Calu3 (cell line): ENCODE measurements around the gene CACNA1G. TPM values are rescaled to one million over a fixed set of nuclear protein-coding genes. Genes with fewer than 3 reads are reported as not detected.

Experiments used
- BruUV-seq: library from RNA; stranded (reverse); fragments of 400-500 nt; replicated peaks from 2 replicates; lab custom pipeline; 2021; lab: Mats Ljungman, UMichigan
- CTCF ChIA-PET: fragments of 300-600 bp; sonication (Branson Sonifier 250); formaldehyde crosslinking; loops from one replicate; lab custom pipeline; 2022; ENCODE audit warnings: antibody characterized with exemption; lab: Charles Lee
- DNase-seq: peaks from one replicate; pipeline ENCODE4 v3.0.0; 2022
- H3K27ac Mint-ChIP-seq: one replicate; pipeline ENCODE4 v1.8.0; 2022; ENCODE audit warnings: mixed read lengths; ENCODE audit not compliant: unreplicated experiment
- H3K27me3 Mint-ChIP-seq: one replicate; pipeline ENCODE4 v1.8.0; 2022; ENCODE audit warnings: mixed read lengths; ENCODE audit not compliant: unreplicated experiment
- H3K36me3 Mint-ChIP-seq: one replicate; pipeline ENCODE4 v1.8.0; 2022; ENCODE audit warnings: mild to moderate bottlenecking, moderate library complexity, mixed read lengths; ENCODE audit not compliant: insufficient read depth, unreplicated experiment
- H3K4me1 Mint-ChIP-seq: one replicate; pipeline ENCODE4 v1.8.0; 2022; ENCODE audit warnings: mild to moderate bottlenecking, low read depth, mixed read lengths; ENCODE audit not compliant: unreplicated experiment
- H3K4me3 Mint-ChIP-seq: one replicate; pipeline ENCODE4 v1.8.0; 2022; ENCODE audit warnings: mild to moderate bottlenecking, low read depth, moderate library complexity, mixed read lengths; ENCODE audit not compliant: unreplicated experiment
- H3K9me3 Mint-ChIP-seq: one replicate; pipeline ENCODE4 v1.8.0; 2022; ENCODE audit warnings: low read depth, mixed read lengths; ENCODE audit not compliant: unreplicated experiment
- intact Hi-C: fragments of 100-400 bp; cut with micrococcal nuclease; formaldehyde crosslinking; loops from one replicate; pipeline ENCODE4 v1.10.0; 2022; ENCODE audit not compliant: unreplicated experiment
- total RNA-seq: library from RNA; stranded (reverse); gene quantifications from 2 replicates; pipeline ENCODE4 v1.2.3, GENCODE V29; 2022
- TF ChIP-seq, protein P1 (sequence below): fragments of 200-600 bp; IDR thresholded peaks from one replicate; pipeline ENCODE4 v1.8.0; 2022; ENCODE audit warnings: antibody characterized with exemption; ENCODE audit not compliant: unreplicated experiment

The CACNA1G gene
- total RNA-seq, 1 experiment from 2014 or later, result not detected

DNA sequence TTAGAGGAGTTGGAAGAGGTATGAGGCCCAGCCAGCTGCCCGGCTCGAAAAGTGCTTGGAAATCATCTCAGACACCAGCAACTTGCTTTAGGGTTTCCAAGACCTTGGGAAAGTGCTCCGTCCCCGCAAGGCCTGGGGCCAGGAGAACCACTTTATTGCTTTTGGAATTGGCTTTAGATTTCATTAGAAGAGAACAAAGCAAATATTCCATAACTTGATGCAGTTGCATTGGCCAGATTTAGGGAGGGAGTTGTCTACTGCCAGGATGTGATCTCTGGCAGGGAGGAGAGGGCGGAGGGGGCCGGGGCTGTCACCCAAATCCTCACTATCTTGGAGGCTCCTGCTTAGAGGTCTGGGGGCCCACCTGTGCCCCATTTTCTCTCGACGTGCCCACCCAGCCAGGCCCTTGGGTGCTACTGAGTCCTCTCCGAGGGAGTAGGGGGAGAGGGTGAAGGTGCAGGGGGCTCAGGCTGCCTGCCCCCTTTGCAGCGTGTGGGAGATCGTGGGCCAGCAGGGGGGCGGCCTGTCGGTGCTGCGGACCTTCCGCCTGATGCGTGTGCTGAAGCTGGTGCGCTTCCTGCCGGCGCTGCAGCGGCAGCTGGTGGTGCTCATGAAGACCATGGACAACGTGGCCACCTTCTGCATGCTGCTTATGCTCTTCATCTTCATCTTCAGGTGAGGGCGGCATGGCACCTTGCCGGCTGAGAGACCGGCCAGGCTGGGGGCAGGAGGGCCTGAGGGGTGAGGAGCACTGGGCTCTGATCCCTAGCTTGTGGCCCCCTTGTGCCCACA lies 30.6 kb downstream of the CACNA1G start:
- TF ChIP-seq, protein P1, sequence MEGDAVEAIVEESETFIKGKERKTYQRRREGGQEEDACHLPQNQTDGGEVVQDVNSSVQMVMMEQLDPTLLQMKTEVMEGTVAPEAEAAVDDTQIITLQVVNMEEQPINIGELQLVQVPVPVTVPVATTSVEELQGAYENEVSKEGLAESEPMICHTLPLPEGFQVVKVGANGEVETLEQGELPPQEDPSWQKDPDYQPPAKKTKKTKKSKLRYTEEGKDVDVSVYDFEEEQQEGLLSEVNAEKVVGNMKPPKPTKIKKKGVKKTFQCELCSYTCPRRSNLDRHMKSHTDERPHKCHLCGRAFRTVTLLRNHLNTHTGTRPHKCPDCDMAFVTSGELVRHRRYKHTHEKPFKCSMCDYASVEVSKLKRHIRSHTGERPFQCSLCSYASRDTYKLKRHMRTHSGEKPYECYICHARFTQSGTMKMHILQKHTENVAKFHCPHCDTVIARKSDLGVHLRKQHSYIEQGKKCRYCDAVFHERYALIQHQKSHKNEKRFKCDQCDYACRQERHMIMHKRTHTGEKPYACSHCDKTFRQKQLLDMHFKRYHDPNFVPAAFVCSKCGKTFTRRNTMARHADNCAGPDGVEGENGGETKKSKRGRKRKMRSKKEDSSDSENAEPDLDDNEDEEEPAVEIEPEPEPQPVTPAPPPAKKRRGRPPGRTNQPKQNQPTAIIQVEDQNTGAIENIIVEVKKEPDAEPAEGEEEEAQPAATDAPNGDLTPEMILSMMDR, result no peak
- DNase-seq, result no peak
- intact Hi-C loops, result no loop called here
- H3K4me3 Mint-ChIP-seq, result no peak overlapping the region
- CTCF ChIA-PET, result no interaction called here
- peaks cover 4% of the 10 kb centered on the region for H3K36me3 Mint-ChIP-seq
- no TSS peak for BruUV-seq
- no peak overlapping the region for H3K27ac Mint-ChIP-seq
- no peaks in the 10 kb centered on the region for H3K9me3 Mint-ChIP-seq
- H3K27me3 Mint-ChIP-seq, result peaks cover 89% of the 10 kb centered on the region
- H3K4me1 Mint-ChIP-seq, result peaks cover 11% of the 10 kb centered on the region

GRCh38 chr17:50593321-50593720 lies 32.8 kb downstream of the CACNA1G start:
- Mint-ChIP-seq H3K9me3 (no peaks in the 10 kb centered on the region), H3K36me3 (no peaks in the 10 kb centered on the region), H3K4me1 (peaks cover 11% of the 10 kb centered on the region), H3K27me3 (peaks cover 95% of the 10 kb centered on the region), H3K4me3 (no peak overlapping the region), H3K27ac (no peak overlapping the region)
- BruUV-seq, result no TSS peak
- TF ChIP-seq, protein P1, result no peak
- peak; percentile 21 for DNase-seq
- intact Hi-C loops, result no loop called here
- CTCF ChIA-PET, result no interaction called here

DNA sequence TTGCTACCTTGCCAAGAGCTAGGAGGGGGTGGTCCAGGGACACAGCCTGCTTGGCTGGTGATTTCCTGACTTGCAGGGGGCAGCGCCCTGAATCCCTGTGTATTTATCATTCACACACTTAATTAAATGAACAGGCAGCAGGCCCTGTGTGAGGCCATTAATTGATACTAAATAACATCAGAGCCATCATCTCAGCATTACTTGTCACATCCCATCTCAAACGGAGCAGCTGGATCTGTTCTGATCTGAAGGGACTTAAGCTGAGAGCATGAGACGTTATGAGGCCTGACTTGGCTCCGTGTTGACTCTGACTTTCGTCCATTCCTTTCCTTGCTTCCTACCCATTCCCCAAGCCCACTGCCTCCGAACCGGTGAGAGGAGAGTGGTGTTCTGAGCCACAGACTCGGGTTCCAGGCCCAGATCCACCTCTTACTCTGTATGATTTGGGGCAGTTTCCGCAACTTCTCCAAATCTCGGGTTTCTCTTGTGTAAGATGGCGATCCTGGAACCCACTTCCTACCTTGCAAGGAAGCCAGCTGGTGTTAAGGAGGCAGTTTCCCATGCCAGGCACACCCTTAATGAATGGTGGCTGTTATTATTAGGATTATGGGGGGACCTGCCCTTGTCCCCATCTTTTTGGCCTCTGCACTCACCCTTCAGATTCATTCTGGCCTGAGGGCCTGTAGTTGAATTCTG lies 33.8 kb downstream of the CACNA1G start:
- Mint-ChIP-seq H3K4me1 (peaks cover 4% of the 10 kb centered on the region), H3K27ac (no peak overlapping the region), H3K27me3 (peaks cover 95% of the 10 kb centered on the region), H3K4me3 (no peak overlapping the region), H3K36me3 (no peaks in the 10 kb centered on the region), H3K9me3 (no peaks in the 10 kb centered on the region)
- TF ChIP-seq, protein P1, result no peak
- CTCF ChIA-PET, result no interaction called here
- DNase-seq, result no peak
- intact Hi-C loops, result no loop called here
- no TSS peak for BruUV-seq

DNA sequence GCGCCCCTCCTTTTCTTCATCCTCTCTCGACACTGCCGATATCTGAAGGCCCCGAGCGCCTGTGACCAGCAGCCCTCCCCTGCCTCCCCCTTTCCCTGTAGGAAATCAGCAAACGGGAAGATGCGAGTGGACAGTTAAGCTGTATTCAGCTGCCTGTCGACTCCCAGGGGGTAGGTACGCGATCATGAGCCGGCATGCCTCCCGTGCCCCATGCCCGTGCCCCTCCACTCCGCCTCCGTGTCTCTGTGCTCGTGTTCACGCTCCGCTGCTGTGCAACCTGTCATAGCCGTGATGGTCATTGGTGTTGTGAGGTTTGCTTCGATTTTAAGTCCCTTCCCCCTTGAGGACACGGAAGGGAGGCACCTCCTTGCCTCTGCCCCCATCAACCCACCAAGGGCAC lies 34.4 kb downstream of the CACNA1G start:
- intact Hi-C loops, result no loop called here
- no peak overlapping the region for H3K27ac Mint-ChIP-seq
- CTCF ChIA-PET, result no interaction called here
- BruUV-seq, result no TSS peak
- H3K27me3 Mint-ChIP-seq, result peaks cover 95% of the 10 kb centered on the region
- no peaks in the 10 kb centered on the region for H3K4me1 Mint-ChIP-seq
- no peaks in the 10 kb centered on the region for H3K36me3 Mint-ChIP-seq
- no peak for DNase-seq
- H3K9me3 Mint-ChIP-seq, result no peaks in the 10 kb centered on the region
- H3K4me3 Mint-ChIP-seq, result no peak overlapping the region
- TF ChIP-seq, protein P1, result no peak
